Spleen (tissue), 11 donors: Measurements from ENCODE around the gene APOA4. TPM values are rescaled to one million over a fixed set of nuclear protein-coding genes. Genes with fewer than 3 reads are reported as not detected.

ENCODE experiments used
- DNase-seq: peaks from one replicate; pipeline ENCODE4 v3.0.0-alpha.2; 2020
- H3K27ac ChIP-seq, 8 donors: fragments of 200-600 bp; sonication (generic) in 7 of 8; 1 replicate in 4 of 8; 2 replicates in 4 of 8; pipeline versions ENCODE4 v1.5.0 to v1.8.0; 2016 to 2021; ENCODE audit warnings: inconsistent platforms in 4 of 8, mild to moderate bottlenecking in 4 of 8, moderate library complexity in 1 of 8
- H3K27me3 ChIP-seq, 7 donors: fragments of 200-600 bp; sonication (generic) in 6 of 7; replicated peaks in 1 of 7; 1 replicate in 4 of 7; 2 replicates in 3 of 7; pipeline versions ENCODE4 v1.5.0 to v1.8.0; 2016 to 2021; ENCODE audit warnings: inconsistent platforms in 3 of 7, mild to moderate bottlenecking in 1 of 7
- H3K36me3 ChIP-seq, 6 donors: fragments of 200-600 bp; sonication (generic) in 5 of 6; 1 replicate in 4 of 6; 2 replicates in 2 of 6; pipeline versions ENCODE4 v1.5.0 to v1.8.0; 2016 to 2021; ENCODE audit warnings: inconsistent platforms in 2 of 6
- H3K4me1 ChIP-seq, 6 donors: fragments of 200-600 bp; sonication (generic) in 5 of 6; 1 replicate in 3 of 6; 2 replicates in 3 of 6; pipeline versions ENCODE4 v1.5.0 to v1.8.0; 2016 to 2021; ENCODE audit warnings: inconsistent platforms in 3 of 6
- H3K4me3 ChIP-seq, 8 donors: fragments of 200-600 bp; sonication (generic) in 7 of 8; 1 replicate in 4 of 8; 2 replicates in 4 of 8; pipeline versions ENCODE4 v1.5.0 to v1.8.0; 2016 to 2021; ENCODE audit warnings: inconsistent platforms in 4 of 8, mild to moderate bottlenecking in 4 of 8, moderate library complexity in 2 of 8
- H3K9me3 ChIP-seq, 8 donors: fragments of 200-600 bp; sonication (generic) in 7 of 8; 1 replicate in 4 of 8; 2 replicates in 4 of 8; pipeline versions ENCODE4 v1.5.0 to v1.8.0; 2016 to 2021; ENCODE audit warnings: inconsistent platforms in 4 of 8
- POLR2A ChIP-seq, 3 donors: fragments of 450-650 bp; IDR thresholded peaks; one replicate each; pipeline ENCODE4 v1.5.1; 2017; ENCODE audit warnings: antibody characterized with exemption in 3 of 3, mild to moderate bottlenecking in 1 of 3
- POLR2AphosphoS5 ChIP-seq, 3 donors: sonication (generic); formaldehyde crosslinking; IDR thresholded peaks; one replicate each; pipeline ENCODE4 v1.5.1; 2017; ENCODE audit warnings: antibody characterized with exemption in 3 of 3
- whole genome bisulfite sequencing, 5 donors: extraction: QIAGEN DNeasy Blood & Tissue Kit in 3 of 5; methylation state at CpG; one replicate each; pipeline versions ENCODE4 v1.1.5 to v1.1.7; 2013 to 2018; 5-methylcytosine and 5-hydroxymethylcytosine counted together
- intact Hi-C: fragments of 100-400 bp; cut with DNase I; formaldehyde crosslinking; loops from one replicate; pipeline ENCODE4 v1.15.0; 2023; ENCODE audit warnings: low total_unique reads
- polyA plus RNA-seq, 3 donors: library from polyadenylated mRNA; stranded (reverse); fragments of 200-250 nt; gene quantifications; one replicate each; pipeline ENCODE4 v1.2.1, GENCODE V29; 2013
- total RNA-seq, 7 donors: library from RNA; depleted of rRNA in 3 of 7; stranded (reverse); fragments of >200 nt in 3 of 7; fragmentation: NEBNext Ultra II Directional in 4 of 7; extraction: Animal tissue kit (Norgen Biotek cat#: 25700) in 4 of 7; gene quantifications; one replicate each; pipeline versions ENCODE4 v1.1.0 to v1.2.1, GENCODE V29; 2016 to 2021
- TF ChIP-seq, protein P1 (sequence below), 11 experiments: fragments of 200-600 bp in 7 of 11; fragments of 450-650 bp in 4 of 11; sonication (generic) in 4 of 11; IDR thresholded peaks in 8 of 11; conservative IDR thresholded peaks in 3 of 11; 1 replicate in 7 of 11; 2 replicates in 4 of 11; pipeline versions ENCODE4 v1.4.0 to v1.8.0; 2016 to 2021; ENCODE audit warnings: antibody characterized with exemption in 11 of 11, inconsistent platforms in 4 of 11, mild to moderate bottlenecking in 1 of 11
- donor health status: healthy with polysubstance abuse.
- donor health status: DM: no; HTN: no; CAD: no; lungs with moderate emphysema.
- donor health status: DM: no; HTN: no; CAD: no.
- donor health status: Bipolar disorder and iron deficiency.
- donor health status: healthy.
- donor health status: DM: no; HTN: no; CAD: no.
- donor health status: DM: yes; HTN: yes; CAD: no.

APOA4 gene
- total and polyA plus RNA-seq, 10 donors = 0.05 to 0.16 TPM; not detected in 8

- intact Hi-C loops = no loop called here
- DNase-seq = peak; percentile 66
- Histone ChIP-seq H3K27me3 (peaks cover 0 to 3% (median 0%) of the 10 kb centered on the region in 7 donors), H3K36me3 (no peaks in the 10 kb centered on the region), H3K4me3 (no peak overlapping the region), H3K27ac (no peak overlapping the region), H3K4me1 (peaks cover 4 to 9% (median 7%) of the 10 kb centered on the region in 6 donors), H3K9me3 (no peaks in the 10 kb centered on the region)
- whole genome bisulfite sequencing, 5 donors = 88 to 95% (median 92%) methylated on average over 16 to 17 of the region's 17 CpGs
- TF ChIP-seq POLR2AphosphoS5 (IDR thresholded peaks at IDR 0.05) (no peak), POLR2A (IDR thresholded peaks at IDR 0.05) (no peak)
- TF ChIP-seq, protein P1, sequence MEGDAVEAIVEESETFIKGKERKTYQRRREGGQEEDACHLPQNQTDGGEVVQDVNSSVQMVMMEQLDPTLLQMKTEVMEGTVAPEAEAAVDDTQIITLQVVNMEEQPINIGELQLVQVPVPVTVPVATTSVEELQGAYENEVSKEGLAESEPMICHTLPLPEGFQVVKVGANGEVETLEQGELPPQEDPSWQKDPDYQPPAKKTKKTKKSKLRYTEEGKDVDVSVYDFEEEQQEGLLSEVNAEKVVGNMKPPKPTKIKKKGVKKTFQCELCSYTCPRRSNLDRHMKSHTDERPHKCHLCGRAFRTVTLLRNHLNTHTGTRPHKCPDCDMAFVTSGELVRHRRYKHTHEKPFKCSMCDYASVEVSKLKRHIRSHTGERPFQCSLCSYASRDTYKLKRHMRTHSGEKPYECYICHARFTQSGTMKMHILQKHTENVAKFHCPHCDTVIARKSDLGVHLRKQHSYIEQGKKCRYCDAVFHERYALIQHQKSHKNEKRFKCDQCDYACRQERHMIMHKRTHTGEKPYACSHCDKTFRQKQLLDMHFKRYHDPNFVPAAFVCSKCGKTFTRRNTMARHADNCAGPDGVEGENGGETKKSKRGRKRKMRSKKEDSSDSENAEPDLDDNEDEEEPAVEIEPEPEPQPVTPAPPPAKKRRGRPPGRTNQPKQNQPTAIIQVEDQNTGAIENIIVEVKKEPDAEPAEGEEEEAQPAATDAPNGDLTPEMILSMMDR (IDR thresholded peaks at IDR 0.05 in 8 of 11, conservative IDR thresholded peaks at IDR 0.05 in 3 of 11) = no peak
Observed at GRCh38 chr11:116830184-116830912, 7.2 kb upstream of the APOA4 start.

DNA sequence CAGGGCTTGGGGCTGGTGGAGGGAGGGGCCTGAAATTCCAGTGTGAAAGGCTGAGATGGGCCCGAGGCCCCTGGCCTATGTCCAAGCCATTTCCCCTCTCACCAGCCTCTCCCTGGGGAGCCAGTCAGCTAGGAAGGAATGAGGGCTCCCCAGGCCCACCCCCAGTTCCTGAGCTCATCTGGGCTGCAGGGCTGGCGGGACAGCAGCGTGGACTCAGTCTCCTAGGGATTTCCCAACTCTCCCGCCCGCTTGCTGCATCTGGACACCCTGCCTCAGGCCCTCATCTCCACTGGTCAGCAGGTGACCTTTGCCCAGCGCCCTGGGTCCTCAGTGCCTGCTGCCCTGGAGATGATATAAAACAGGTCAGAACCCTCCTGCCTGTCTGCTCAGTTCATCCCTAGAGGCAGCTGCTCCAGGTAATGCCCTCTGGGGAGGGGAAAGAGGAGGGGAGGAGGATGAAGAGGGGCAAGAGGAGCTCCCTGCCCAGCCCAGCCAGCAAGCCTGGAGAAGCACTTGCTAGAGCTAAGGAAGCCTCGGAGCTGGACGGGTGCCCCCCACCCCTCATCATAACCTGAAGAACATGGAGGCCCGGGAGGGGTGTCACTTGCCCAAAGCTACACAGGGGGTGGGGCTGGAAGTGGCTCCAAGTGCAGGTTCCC is 6.5 kb upstream of the APOA4 start, which contains the start of gene APOC3:
Gene APOC3, plus strand, starts transcription at position 383 of the 659 bp plus-strand sequence. CDS start 676 bp downstream, outside the sequence.
- no peak within 1 kb of the TSS for H3K4me3 ChIP-seq
- TF ChIP-seq, protein P1 (IDR thresholded peaks at IDR 0.05 in 8 of 11, conservative IDR thresholded peaks at IDR 0.05 in 3 of 11) = no peak
- TF ChIP-seq POLR2A (IDR thresholded peaks at IDR 0.05) = no peak
- TF ChIP-seq POLR2AphosphoS5 (IDR thresholded peaks at IDR 0.05) = no peak
- H3K27me3 ChIP-seq = no peaks in the 10 kb centered on the region
- no peak within 1 kb of the TSS for H3K27ac ChIP-seq
- H3K9me3 ChIP-seq = no peaks in the 10 kb centered on the region
- H3K36me3 ChIP-seq = no peaks in the 10 kb centered on the region
- intact Hi-C loops = no loop called here
- peaks cover 0 to 2% (median under 1%) of the 10 kb centered on the region in 6 donors for H3K4me1 ChIP-seq
- DNase-seq = no peak
- WGBS, 5 donors = 69 to 89% (median 78%) methylated on average over 9 of the region's 9 CpGs

DNA sequence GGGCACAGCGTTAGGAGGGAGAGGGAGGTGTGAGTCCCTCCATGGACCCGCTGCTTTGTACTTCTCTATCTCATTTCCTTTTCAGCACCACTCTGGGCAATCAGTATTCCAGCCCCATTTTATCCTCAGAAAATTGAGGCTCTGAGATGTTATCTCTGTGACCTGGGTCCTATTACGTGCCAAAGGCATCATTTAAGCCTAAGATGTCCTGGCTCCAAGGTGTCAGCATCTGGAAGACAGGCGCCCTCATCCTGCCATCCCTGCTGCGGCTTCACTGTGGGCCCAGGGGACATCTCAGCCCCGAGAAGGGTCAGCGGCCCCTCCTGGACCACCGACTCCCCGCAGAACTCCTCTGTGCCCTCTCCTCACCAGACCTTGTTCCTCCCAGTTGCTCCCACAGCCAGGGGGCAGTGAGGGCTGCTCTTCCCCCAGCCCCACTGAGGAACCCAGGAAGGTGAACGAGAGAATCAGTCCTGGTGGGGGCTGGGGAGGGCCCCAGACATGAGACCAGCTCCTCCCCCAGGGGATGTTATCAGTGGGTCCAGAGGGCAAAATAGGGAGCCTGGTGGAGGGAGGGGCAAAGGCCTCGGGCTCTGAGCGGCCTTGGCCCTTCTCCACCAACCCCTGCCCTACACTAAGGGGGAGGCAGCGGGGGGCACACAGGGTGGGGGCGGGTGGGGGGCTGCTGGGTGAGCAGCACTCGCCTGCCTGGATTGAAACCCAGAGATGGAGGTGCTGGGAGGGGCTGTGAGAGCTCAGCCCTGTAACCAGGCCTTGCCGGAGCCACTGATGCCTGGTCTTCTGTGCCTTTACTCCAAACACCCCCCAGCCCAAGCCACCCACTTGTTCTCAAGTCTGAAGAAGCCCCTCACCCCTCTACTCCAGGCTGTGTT is 5.8 kb upstream of the APOA4 start:
- Histone ChIP-seq H3K4me1 (no peaks in the 10 kb centered on the region), H3K36me3 (no peaks in the 10 kb centered on the region), H3K27ac (no peak overlapping the region), H3K9me3 (no peaks in the 10 kb centered on the region), H3K27me3 (no peaks in the 10 kb centered on the region), H3K4me3 (no peak overlapping the region)
- 61 to 76% (median 67%) methylated on average over 10 to 16 of the region's 16 CpGs for WGBS, 5 donors
- intact Hi-C loops = no loop called here
- TF ChIP-seq POLR2A (IDR thresholded peaks at IDR 0.05) (no peak), POLR2AphosphoS5 (IDR thresholded peaks at IDR 0.05) (no peak)
- TF ChIP-seq, protein P1 (IDR thresholded peaks at IDR 0.05 in 8 of 11, conservative IDR thresholded peaks at IDR 0.05 in 3 of 11) = no peak
- no peak for DNase-seq
